Measurements from ENCODE around the gene CACNA1G.

GRCh38 chr17:50527155-50527762 is 33.3 kb upstream of the CACNA1G start:
- TF ChIP-seq, protein P1, sequence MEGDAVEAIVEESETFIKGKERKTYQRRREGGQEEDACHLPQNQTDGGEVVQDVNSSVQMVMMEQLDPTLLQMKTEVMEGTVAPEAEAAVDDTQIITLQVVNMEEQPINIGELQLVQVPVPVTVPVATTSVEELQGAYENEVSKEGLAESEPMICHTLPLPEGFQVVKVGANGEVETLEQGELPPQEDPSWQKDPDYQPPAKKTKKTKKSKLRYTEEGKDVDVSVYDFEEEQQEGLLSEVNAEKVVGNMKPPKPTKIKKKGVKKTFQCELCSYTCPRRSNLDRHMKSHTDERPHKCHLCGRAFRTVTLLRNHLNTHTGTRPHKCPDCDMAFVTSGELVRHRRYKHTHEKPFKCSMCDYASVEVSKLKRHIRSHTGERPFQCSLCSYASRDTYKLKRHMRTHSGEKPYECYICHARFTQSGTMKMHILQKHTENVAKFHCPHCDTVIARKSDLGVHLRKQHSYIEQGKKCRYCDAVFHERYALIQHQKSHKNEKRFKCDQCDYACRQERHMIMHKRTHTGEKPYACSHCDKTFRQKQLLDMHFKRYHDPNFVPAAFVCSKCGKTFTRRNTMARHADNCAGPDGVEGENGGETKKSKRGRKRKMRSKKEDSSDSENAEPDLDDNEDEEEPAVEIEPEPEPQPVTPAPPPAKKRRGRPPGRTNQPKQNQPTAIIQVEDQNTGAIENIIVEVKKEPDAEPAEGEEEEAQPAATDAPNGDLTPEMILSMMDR (conservative IDR thresholded peaks at IDR 0.05; ENCODE audit: low read length): no peak
- TF ChIP-seq EZH2phosphoT487 (IDR thresholded peaks at IDR 0.05; ENCODE audit: borderline replicate concordance, low read depth, low read length): no peak
